ENCODE data around the gene POLR1B. TPM values are rescaled to one million over a fixed set of nuclear protein-coding genes. Genes with fewer than 3 reads are reported as not detected.

Gene POLR1B
- total and polyA plus RNA-seq, 4 donors = 6.5 to 23.8 (median 10.8) TPM

DNA sequence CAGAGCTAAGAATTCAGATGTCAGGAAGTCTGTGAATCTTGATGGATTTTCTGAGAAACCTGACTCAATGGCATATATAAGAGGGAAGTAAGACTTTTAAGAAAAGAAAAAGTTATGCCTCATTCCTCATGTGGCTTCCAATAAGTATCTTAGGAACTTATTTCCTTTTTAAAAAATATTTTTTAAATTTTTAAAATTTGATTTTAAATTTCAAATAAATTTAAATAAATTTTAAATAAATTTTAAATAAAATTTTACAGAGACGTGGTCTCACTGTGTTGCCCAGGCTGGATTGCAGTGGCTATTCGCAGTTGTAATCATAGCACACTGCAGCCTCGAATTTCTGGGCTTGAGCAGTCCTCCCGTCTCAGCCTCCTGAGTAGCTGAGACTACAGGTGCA lies 11.5 kb upstream of the POLR1B start:
- no peaks in the 10 kb centered on the region for H3K27me3 ChIP-seq (ENCODE audit: control insufficient read depth in 4 of 4, insufficient read depth in 4 of 4, low read length in 3 of 4)
- WGBS = 97% methylated on average over 4 of the region's 4 CpGs
- DNase-seq (ENCODE audit: low spot score) = no peak
- no peak overlapping the region for H3K9ac ChIP-seq (ENCODE audit: low read depth in 1 of 2, low read length in 2 of 2)
- no peak for TF ChIP-seq YY1 (IDR thresholded peaks at IDR 0.05)
- no peak for TF ChIP-seq RAD21 (IDR thresholded peaks at IDR 0.05)
- no peak for TF ChIP-seq FOXA2 (IDR thresholded peaks at IDR 0.05)
- TF ChIP-seq RXRA (IDR thresholded peaks at IDR 0.05) = no peak
- TF ChIP-seq HNF4A (conservative IDR thresholded peaks at IDR 0.05) = no peak
- TF ChIP-seq, protein P1, sequence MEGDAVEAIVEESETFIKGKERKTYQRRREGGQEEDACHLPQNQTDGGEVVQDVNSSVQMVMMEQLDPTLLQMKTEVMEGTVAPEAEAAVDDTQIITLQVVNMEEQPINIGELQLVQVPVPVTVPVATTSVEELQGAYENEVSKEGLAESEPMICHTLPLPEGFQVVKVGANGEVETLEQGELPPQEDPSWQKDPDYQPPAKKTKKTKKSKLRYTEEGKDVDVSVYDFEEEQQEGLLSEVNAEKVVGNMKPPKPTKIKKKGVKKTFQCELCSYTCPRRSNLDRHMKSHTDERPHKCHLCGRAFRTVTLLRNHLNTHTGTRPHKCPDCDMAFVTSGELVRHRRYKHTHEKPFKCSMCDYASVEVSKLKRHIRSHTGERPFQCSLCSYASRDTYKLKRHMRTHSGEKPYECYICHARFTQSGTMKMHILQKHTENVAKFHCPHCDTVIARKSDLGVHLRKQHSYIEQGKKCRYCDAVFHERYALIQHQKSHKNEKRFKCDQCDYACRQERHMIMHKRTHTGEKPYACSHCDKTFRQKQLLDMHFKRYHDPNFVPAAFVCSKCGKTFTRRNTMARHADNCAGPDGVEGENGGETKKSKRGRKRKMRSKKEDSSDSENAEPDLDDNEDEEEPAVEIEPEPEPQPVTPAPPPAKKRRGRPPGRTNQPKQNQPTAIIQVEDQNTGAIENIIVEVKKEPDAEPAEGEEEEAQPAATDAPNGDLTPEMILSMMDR (IDR thresholded peaks at IDR 0.05; ENCODE audit: low read depth, low read length, missing input control) = no peak
- TF ChIP-seq TAF1 (conservative IDR thresholded peaks at IDR 0.05) = no peak
- no peak for TF ChIP-seq EGR1 (IDR thresholded peaks at IDR 0.05; ENCODE audit: low read depth in 2 of 2)
- TF ChIP-seq MAX (IDR thresholded peaks at IDR 0.05) = no peak
- no peak for TF ChIP-seq SP1 (IDR thresholded peaks at IDR 0.05)
- no peak for TF ChIP-seq FOXA1 (IDR thresholded peaks at IDR 0.05)
- TF ChIP-seq REST (IDR thresholded peaks at IDR 0.05) = no peak
- no peak for TF ChIP-seq HNF4G (IDR thresholded peaks at IDR 0.05)
- H3K4me1 ChIP-seq (ENCODE audit: control insufficient read depth in 4 of 4, insufficient read depth in 4 of 4, low read length in 3 of 4) = no peaks in the 10 kb centered on the region
- no peaks in the 10 kb centered on the region for H3K9me3 ChIP-seq (ENCODE audit: control insufficient read depth in 4 of 4, low read length in 3 of 4)
- H3K27ac ChIP-seq (ENCODE audit: low read depth in 1 of 2, low read length in 2 of 2) = no peak overlapping the region
- peaks cover 2 to 8% (median 6%) of the 10 kb centered on the region in 4 donors for H3K36me3 ChIP-seq (ENCODE audit: control insufficient read depth in 4 of 4, insufficient read depth in 3 of 4, low read depth in 1 of 4, low read length in 3 of 4)
- H3K4me3 ChIP-seq (ENCODE audit: low read depth in 1 of 3, low read length in 3 of 3) = no peak overlapping the region

DNA sequence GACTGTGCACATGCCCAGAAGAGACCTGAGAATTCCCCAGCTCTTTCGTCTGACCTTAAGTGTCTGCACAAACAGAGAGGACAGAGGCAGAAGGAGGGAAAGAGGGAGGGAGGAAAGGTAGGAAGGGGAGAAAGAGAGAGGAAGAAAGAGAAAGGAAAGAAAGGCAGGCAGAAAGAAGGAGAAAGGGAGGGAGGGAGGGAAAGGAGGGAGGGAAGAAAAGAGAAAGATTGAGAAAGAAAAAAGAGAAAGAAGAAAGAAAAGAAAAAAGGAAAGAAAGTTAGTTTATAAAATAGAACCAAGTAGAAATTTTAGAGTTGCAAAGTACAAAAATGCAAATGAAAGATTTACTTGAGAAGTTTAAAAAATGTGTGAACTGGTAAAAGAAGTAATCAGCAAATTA lies 7.4 kb upstream of the POLR1B start:
- no peaks in the 10 kb centered on the region for H3K9me3 ChIP-seq (ENCODE audit: control insufficient read depth in 4 of 4, low read length in 3 of 4)
- WGBS = 94% methylated on average over 1 of the region's 1 CpG
- DNase-seq (ENCODE audit: low spot score) = no peak
- TF ChIP-seq MAX (IDR thresholded peaks at IDR 0.05) (no peak), JUND (IDR thresholded peaks at IDR 0.05) (no peak), TAF1 (conservative IDR thresholded peaks at IDR 0.05) (no peak), GABPA (IDR thresholded peaks at IDR 0.05 in 1 of 2, conservative IDR thresholded peaks at IDR 0.05 in 1 of 2) (no peak), REST (IDR thresholded peaks at IDR 0.05) (no peak), FOXA1 (IDR thresholded peaks at IDR 0.05) (no peak), HNF4G (IDR thresholded peaks at IDR 0.05) (no peak), NR2F2 (IDR thresholded peaks at IDR 0.05) (no peak), SP1 (IDR thresholded peaks at IDR 0.05) (no peak), RAD21 (IDR thresholded peaks at IDR 0.05) (no peak), FOXA2 (IDR thresholded peaks at IDR 0.05) (no peak), ZBTB33 (IDR thresholded peaks at IDR 0.05) (no peak), YY1 (IDR thresholded peaks at IDR 0.05) (no peak)
- TF ChIP-seq, protein P2, sequence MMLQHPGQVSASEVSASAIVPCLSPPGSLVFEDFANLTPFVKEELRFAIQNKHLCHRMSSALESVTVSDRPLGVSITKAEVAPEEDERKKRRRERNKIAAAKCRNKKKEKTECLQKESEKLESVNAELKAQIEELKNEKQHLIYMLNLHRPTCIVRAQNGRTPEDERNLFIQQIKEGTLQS (IDR thresholded peaks at IDR 0.05) = no peak
- TF ChIP-seq, protein P1 (IDR thresholded peaks at IDR 0.05; ENCODE audit: low read depth, low read length, missing input control) = no peak

More for the DNA sequence above, 7.4 kb upstream of the POLR1B start:
- no peak overlapping the region for H3K9ac ChIP-seq (ENCODE audit: low read depth in 1 of 2, low read length in 2 of 2)
- no peak overlapping the region for H3K27ac ChIP-seq (ENCODE audit: low read depth in 1 of 2, low read length in 2 of 2)
- peaks cover 0 to 5% (median under 1%) of the 10 kb centered on the region in 4 donors for H3K36me3 ChIP-seq (ENCODE audit: control insufficient read depth in 4 of 4, insufficient read depth in 3 of 4, low read depth in 1 of 4, low read length in 3 of 4)
- H3K4me1 ChIP-seq (ENCODE audit: control insufficient read depth in 4 of 4, insufficient read depth in 4 of 4, low read length in 3 of 4) = no peaks in the 10 kb centered on the region
- no peaks in the 10 kb centered on the region for H3K27me3 ChIP-seq (ENCODE audit: control insufficient read depth in 4 of 4, insufficient read depth in 4 of 4, low read length in 3 of 4)
- no peak overlapping the region for H3K4me3 ChIP-seq (ENCODE audit: low read depth in 1 of 3, low read length in 3 of 3)
